Upper lobe of left lung (tissue), 4 donors: ENCODE data around the gene BDNF.

Experiments used
- CTCF ChIP-seq, 6 experiments: fragments of 450-650 bp in 4 of 6; fragments of 200-600 bp in 2 of 6; sonication (generic) in 2 of 6; IDR thresholded peaks; one replicate each; pipeline ENCODE4 v1.5.1; 2016 to 2019; ENCODE audit warnings: antibody characterized with exemption in 6 of 6
- POLR2A ChIP-seq, 4 donors: fragments of 450-650 bp; IDR thresholded peaks; one replicate each; pipeline ENCODE4 v1.5.1; 2016 to 2017; ENCODE audit warnings: antibody characterized with exemption in 4 of 4, mild to moderate bottlenecking in 2 of 4
- POLR2AphosphoS5 ChIP-seq, 2 donors: sonication (generic); formaldehyde crosslinking; IDR thresholded peaks; one replicate each; pipeline ENCODE4 v1.5.1; 2017; ENCODE audit warnings: antibody characterized with exemption in 2 of 2

GRCh38 chr11:27673979-27674663, 26.1 kb downstream of the BDNF start:
- TF ChIP-seq POLR2AphosphoS5 (IDR thresholded peaks at IDR 0.05) (no peak), CTCF (IDR thresholded peaks at IDR 0.05) (no peak), POLR2A (IDR thresholded peaks at IDR 0.05) (no peak)
